ENCODE results near the gene ATP1A1.

ATP1A1 gene

GRCh38 chr1:116415699-116416533 lies 42.9 kb downstream of the ATP1A1 start:
- DNase-seq, result no peak

GRCh38 chr1:116416854-116417513 lies 43.9 kb downstream of the ATP1A1 start:
- DNase-seq, result no peak

- DNase-seq, result no peak
These were observed 44.6 kb downstream of the ATP1A1 start for GRCh38 chr1:116417678-116418077.

- peak; percentile 86 for DNase-seq
These were observed 45.2 kb downstream of the ATP1A1 start for GRCh38 chr1:116418091-116418830.

GRCh38 chr1:116420417-116421200 lies 47.6 kb downstream of the ATP1A1 start:
- no peak for DNase-seq

GRCh38 chr1:116424438-116424837 lies 51.4 kb downstream of the ATP1A1 start:
- no peak for DNase-seq

GRCh38 chr1:116424863-116425262 lies 51.8 kb downstream of the ATP1A1 start:
- no peak for DNase-seq

GRCh38 chr1:116425987-116426386 lies 52.9 kb downstream of the ATP1A1 start:
- no peak for DNase-seq

- DNase-seq, result no peak
These were observed 53.4 kb downstream of the ATP1A1 start for GRCh38 chr1:116426401-116426800.

GRCh38 chr1:116428576-116428975 lies 55.5 kb downstream of the ATP1A1 start:
- DNase-seq, result no peak

GRCh38 chr1:116429821-116430374 lies 56.9 kb downstream of the ATP1A1 start:
- no peak for DNase-seq

- DNase-seq, result no peak
These were observed 58.9 kb downstream of the ATP1A1 start for GRCh38 chr1:116431870-116432500.

GRCh38 chr1:116432655-116433265 lies 59.7 kb downstream of the ATP1A1 start:
- no peak for DNase-seq

GRCh38 chr1:116433275-116434257 lies 60.5 kb downstream of the ATP1A1 start:
- no peak for DNase-seq

GRCh38 chr1:116434849-116435248 lies 61.8 kb downstream of the ATP1A1 start:
- DNase-seq, result no peak

- DNase-seq, result no peak
These were observed 63.0 kb downstream of the ATP1A1 start for GRCh38 chr1:116435806-116436610.

- no peak for DNase-seq
These were observed 63.5 kb downstream of the ATP1A1 start for GRCh38 chr1:116436611-116436970.

- no peak for DNase-seq
These were observed 66.7 kb downstream of the ATP1A1 start for GRCh38 chr1:116439701-116440100.

GRCh38 chr1:116440731-116441130 lies 67.7 kb downstream of the ATP1A1 start:
- no peak for DNase-seq
